ENCODE measurements around the gene KCND3. TPM values are rescaled to one million over a fixed set of nuclear protein-coding genes. Genes with fewer than 3 reads are reported as not detected.

The KCND3 gene
- total and polyA plus RNA-seq, 2 experiments from 2014 or later, result 0.16 to 0.33 TPM

- no peak overlapping the region for H3K4me3 ChIP-seq
- no peak overlapping the region for H3K27ac ChIP-seq
- DNase-seq (ENCODE audit: low read depth in 1 of 2, low spot score in 1 of 2), result no peak
- no peaks in the 10 kb centered on the region for H3K36me3 ChIP-seq
- no peaks in the 10 kb centered on the region for H3K9me3 ChIP-seq (ENCODE audit: low read depth)
- H3K4me1 ChIP-seq (ENCODE audit: low read depth), result no peaks in the 10 kb centered on the region
- TF ChIP-seq, protein P1, sequence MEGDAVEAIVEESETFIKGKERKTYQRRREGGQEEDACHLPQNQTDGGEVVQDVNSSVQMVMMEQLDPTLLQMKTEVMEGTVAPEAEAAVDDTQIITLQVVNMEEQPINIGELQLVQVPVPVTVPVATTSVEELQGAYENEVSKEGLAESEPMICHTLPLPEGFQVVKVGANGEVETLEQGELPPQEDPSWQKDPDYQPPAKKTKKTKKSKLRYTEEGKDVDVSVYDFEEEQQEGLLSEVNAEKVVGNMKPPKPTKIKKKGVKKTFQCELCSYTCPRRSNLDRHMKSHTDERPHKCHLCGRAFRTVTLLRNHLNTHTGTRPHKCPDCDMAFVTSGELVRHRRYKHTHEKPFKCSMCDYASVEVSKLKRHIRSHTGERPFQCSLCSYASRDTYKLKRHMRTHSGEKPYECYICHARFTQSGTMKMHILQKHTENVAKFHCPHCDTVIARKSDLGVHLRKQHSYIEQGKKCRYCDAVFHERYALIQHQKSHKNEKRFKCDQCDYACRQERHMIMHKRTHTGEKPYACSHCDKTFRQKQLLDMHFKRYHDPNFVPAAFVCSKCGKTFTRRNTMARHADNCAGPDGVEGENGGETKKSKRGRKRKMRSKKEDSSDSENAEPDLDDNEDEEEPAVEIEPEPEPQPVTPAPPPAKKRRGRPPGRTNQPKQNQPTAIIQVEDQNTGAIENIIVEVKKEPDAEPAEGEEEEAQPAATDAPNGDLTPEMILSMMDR (IDR thresholded peaks at IDR 0.05; ENCODE audit: low read depth, low read length), result no peak
- H3K27me3 ChIP-seq, result peaks cover 15% of the 10 kb centered on the region
Observed at GRCh38 chr1:111842411-111842810, 147.1 kb downstream of the KCND3 start.

- TF ChIP-seq, protein P1 (IDR thresholded peaks at IDR 0.05; ENCODE audit: low read depth, low read length), result no peak
- H3K4me3 ChIP-seq, result no peak overlapping the region
- peaks cover 15% of the 10 kb centered on the region for H3K27me3 ChIP-seq
- no peaks in the 10 kb centered on the region for H3K4me1 ChIP-seq (ENCODE audit: low read depth)
- DNase-seq (ENCODE audit: low read depth in 1 of 2, low spot score in 1 of 2), result no peak
- no peaks in the 10 kb centered on the region for H3K9me3 ChIP-seq (ENCODE audit: low read depth)
- H3K36me3 ChIP-seq, result no peaks in the 10 kb centered on the region
- no peak overlapping the region for H3K27ac ChIP-seq
Observed at GRCh38 chr1:111841746-111842145, 147.7 kb downstream of the KCND3 start.

DNA sequence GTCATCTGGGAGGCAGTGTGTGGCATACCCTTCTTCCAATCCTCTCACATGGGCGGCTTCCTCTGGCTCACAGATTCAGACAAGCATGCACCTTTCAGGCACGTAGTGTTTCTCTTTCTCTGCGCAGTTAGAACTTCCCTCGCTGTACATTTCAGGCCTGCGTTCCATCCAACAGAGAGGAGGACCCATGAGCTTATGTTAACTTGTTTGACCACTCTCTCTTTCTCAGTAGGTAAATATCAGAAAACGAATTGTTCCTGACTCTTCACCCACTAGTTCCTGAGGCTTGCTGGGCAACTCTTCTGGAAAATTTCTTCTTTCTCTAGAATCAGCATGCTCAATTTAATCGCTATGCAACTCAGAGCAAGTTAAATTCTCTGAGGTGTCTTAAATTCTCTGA, 148.3 kb downstream of the KCND3 start:
- Histone ChIP-seq H3K27ac (no peak overlapping the region), H3K9me3 (ENCODE audit: low read depth) (no peaks in the 10 kb centered on the region), H3K36me3 (no peaks in the 10 kb centered on the region), H3K4me3 (no peak overlapping the region), H3K27me3 (peaks cover 13% of the 10 kb centered on the region), H3K4me1 (ENCODE audit: low read depth) (no peaks in the 10 kb centered on the region)
- TF ChIP-seq, protein P1 (IDR thresholded peaks at IDR 0.05; ENCODE audit: low read depth, low read length), result no peak
- no peak for DNase-seq (ENCODE audit: low read depth in 1 of 2, low spot score in 1 of 2)

GRCh38 chr1:111837393-111837792, 152.1 kb downstream of the KCND3 start:
- TF ChIP-seq, protein P1 (IDR thresholded peaks at IDR 0.05; ENCODE audit: low read depth, low read length), result no peak
- Histone ChIP-seq H3K27ac (no peak overlapping the region), H3K36me3 (no peaks in the 10 kb centered on the region), H3K4me1 (ENCODE audit: low read depth) (no peaks in the 10 kb centered on the region), H3K27me3 (peaks cover 4% of the 10 kb centered on the region), H3K9me3 (ENCODE audit: low read depth) (no peaks in the 10 kb centered on the region), H3K4me3 (no peak overlapping the region)
- no peak for DNase-seq (ENCODE audit: low read depth in 1 of 2, low spot score in 1 of 2)

GRCh38 chr1:111836111-111836510, 153.4 kb downstream of the KCND3 start:
- Histone ChIP-seq H3K4me1 (ENCODE audit: low read depth) (no peaks in the 10 kb centered on the region), H3K27me3 (peaks cover 8% of the 10 kb centered on the region), H3K27ac (no peak overlapping the region), H3K9me3 (ENCODE audit: low read depth) (no peaks in the 10 kb centered on the region), H3K36me3 (no peaks in the 10 kb centered on the region), H3K4me3 (no peak overlapping the region)
- TF ChIP-seq, protein P1 (IDR thresholded peaks at IDR 0.05; ENCODE audit: low read depth, low read length), result no peak
- DNase-seq (ENCODE audit: low read depth in 1 of 2, low spot score in 1 of 2), result no peak

- Histone ChIP-seq H3K27me3 (peaks cover 8% of the 10 kb centered on the region), H3K36me3 (no peaks in the 10 kb centered on the region), H3K9me3 (ENCODE audit: low read depth) (no peaks in the 10 kb centered on the region), H3K4me1 (ENCODE audit: low read depth) (no peaks in the 10 kb centered on the region), H3K27ac (no peak overlapping the region), H3K4me3 (no peak overlapping the region)
- TF ChIP-seq, protein P1 (IDR thresholded peaks at IDR 0.05; ENCODE audit: low read depth, low read length), result no peak
- no peak for DNase-seq (ENCODE audit: low read depth in 1 of 2, low spot score in 1 of 2)
Observed at GRCh38 chr1:111835514-111835913, 154.0 kb downstream of the KCND3 start.

All from cardiac muscle cell (in vitro differentiated cells and primary cell).